K562 (cell line): ENCODE measurements around the gene IL10RB. TPM values are rescaled to one million over a fixed set of nuclear protein-coding genes. Genes with fewer than 3 reads are reported as not detected.

Source experiments
- GABPB1 ChIP-seq: sonication (generic); formaldehyde crosslinking; IDR thresholded peaks from 2 replicates; pipeline ENCODE4 v1.8.0; 2022; ENCODE audit warnings: mild to moderate bottlenecking, missing genetic modification reagents
- IRF9 ChIP-seq: fragments of 450-650 bp; IDR thresholded peaks from 2 replicates; pipeline ENCODE4 v1.6.1; 2016; ENCODE audit warnings: missing biosample characterization, missing genetic modification characterization
- MXI1 ChIP-seq: IDR thresholded peaks from 2 replicates; pipeline ENCODE4 v1.6.1; 2011; ENCODE audit warnings: low read depth, mild to moderate bottlenecking, improper control_type of control experiment, low read length
- NR4A1 ChIP-seq, 2 experiments: fragments of 250-450 bp in 1 of 2; fragments of 450-650 bp in 1 of 2; sonication (Bioruptor Pico) in 1 of 2; IDR thresholded peaks; 2 replicates each; pipeline versions ENCODE4 v1.4.0 to v1.6.1; 2016 to 2020; ENCODE audit warnings: mild to moderate bottlenecking in 2 of 2, missing compliant biosample characterization in 1 of 2, missing genetic modification characterization in 1 of 2, moderate library complexity in 1 of 2
- OTX1 ChIP-seq: fragments of 450-650 bp; formaldehyde crosslinking; IDR thresholded peaks from 2 replicates; pipeline ENCODE4 v1.4.0; 2022; ENCODE audit warnings: mild to moderate bottlenecking
- PRDM10 ChIP-seq: fragments of 450-650 bp; IDR thresholded peaks from 2 replicates; pipeline ENCODE4 v1.6.1; 2018; ENCODE audit not compliant: partially characterized antibody
- ZBTB49 ChIP-seq: sonication (generic); formaldehyde crosslinking; IDR thresholded peaks from 2 replicates; pipeline ENCODE4 v1.8.0; 2022; ENCODE audit warnings: missing genetic modification reagents, mild to moderate bottlenecking, borderline replicate concordance
- ZNF347 ChIP-seq: fragments of 450-650 bp; formaldehyde crosslinking; IDR thresholded peaks from 2 replicates; pipeline ENCODE4 v1.4.0; 2020; ENCODE audit warnings: low read depth, mild to moderate bottlenecking, moderate library complexity
- ZNF740 ChIP-seq, 3 experiments: fragments of 200-800 bp in 1 of 3; sonication (Bioruptor generic) in 1 of 3; sonication (generic) in 1 of 3; formaldehyde crosslinking in 1 of 3; IDR thresholded peaks; 2 replicates each; pipeline versions ENCODE4 v1.6.1 to v1.8.0; 2016 to 2022; ENCODE audit warnings: mild to moderate bottlenecking in 2 of 3, missing compliant biosample characterization in 2 of 3, missing genetic modification characterization in 2 of 3, missing genetic modification reagents in 1 of 3
- polyA plus RNA-seq, 8 experiments: library from polyadenylated mRNA; depleted of rRNA in 4 of 8; stranded (reverse) in 5 of 8; unstranded in 3 of 8; fragments of >200 nt; fragmentation: Nextera tagmentation in 2 of 8; fragmentation: Illumina TruSeq in 1 of 8; extraction: Ambion mirVana in 2 of 8; extraction: Trizol in 1 of 8; gene quantifications; 2 replicates each; pipeline versions ENCODE4 v1.2.1 to v1.2.3, GENCODE V29; 2011 to 2014; ENCODE audit warnings: inconsistent platforms in 1 of 8, missing spikeins in 1 of 8
- total RNA-seq, 7 experiments: library from RNA; depleted of rRNA in 6 of 7; stranded (reverse); fragments of >200 nt in 6 of 7; fragmentation: Illumina TruSeq in 2 of 7; extraction: Trizol in 2 of 7; gene quantifications; 2 replicates each; pipeline versions ENCODE4 v1.2.1 to v1.2.3, GENCODE V29; 2011 to 2021; ENCODE audit warnings: low replicate concordance in 1 of 7
- TF ChIP-seq, protein P1 (sequence below): fragments of 450-650 bp; formaldehyde crosslinking; IDR thresholded peaks from 2 replicates; pipeline ENCODE4 v1.4.0; 2022; ENCODE audit warnings: missing genetic modification characterization
- TF ChIP-seq, protein P2 (sequence below): sonication (generic); formaldehyde crosslinking; IDR thresholded peaks from 2 replicates; pipeline ENCODE4 v1.4.0; 2020; ENCODE audit warnings: mild to moderate bottlenecking, missing genetic modification reagents

IL10RB gene
- total and polyA plus RNA-seq, 9 of the 15 experiments (the other 6 are each of a cell fraction or from before 2014, with no cell fraction given): 10.9 to 33.8 (median 23.0) TPM

DNA sequence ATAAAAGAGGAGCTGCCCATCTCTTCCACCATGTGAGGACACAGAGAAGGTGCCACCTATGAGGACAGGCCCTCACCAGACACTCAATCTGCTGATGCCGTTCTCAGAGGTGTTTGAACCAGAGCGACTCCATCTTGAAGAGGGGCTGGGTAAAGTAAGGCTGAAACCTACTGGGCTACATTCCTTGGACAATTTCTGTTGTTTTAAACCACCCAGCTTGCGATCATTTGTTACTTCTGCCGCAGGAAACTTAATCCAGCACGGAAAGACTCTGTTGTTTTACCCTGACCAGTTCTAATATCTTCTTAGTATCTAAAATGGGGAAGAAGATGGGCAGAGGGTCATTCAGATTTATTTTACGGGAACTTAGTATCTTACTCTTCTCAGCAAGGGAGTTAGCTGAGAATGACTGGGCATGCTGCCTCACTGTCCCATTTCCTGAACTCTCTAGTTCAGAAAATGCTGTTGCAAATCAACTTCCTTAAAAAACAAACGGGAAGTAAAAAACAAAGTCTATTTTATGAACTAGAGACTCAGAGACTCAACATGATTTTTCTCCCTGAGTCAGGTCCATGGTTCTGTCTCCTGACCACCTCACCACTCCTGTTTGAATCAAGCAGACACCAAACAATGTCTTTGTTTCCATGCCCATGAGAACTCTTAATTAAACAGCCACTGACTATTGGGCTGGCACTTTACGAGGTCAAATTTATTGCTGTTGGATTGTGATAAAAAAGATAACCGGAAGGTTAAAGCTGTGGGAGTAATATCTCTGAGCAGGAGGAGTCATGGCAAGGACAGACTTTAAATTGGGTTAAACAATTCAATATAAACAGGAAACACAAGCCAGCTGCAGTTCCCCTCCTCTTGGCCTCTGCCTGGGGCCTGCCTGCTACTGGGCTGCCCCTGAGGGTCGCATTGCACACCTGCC lies 34.8 kb downstream of the IL10RB start (continued):
- TF ChIP-seq, protein P1, sequence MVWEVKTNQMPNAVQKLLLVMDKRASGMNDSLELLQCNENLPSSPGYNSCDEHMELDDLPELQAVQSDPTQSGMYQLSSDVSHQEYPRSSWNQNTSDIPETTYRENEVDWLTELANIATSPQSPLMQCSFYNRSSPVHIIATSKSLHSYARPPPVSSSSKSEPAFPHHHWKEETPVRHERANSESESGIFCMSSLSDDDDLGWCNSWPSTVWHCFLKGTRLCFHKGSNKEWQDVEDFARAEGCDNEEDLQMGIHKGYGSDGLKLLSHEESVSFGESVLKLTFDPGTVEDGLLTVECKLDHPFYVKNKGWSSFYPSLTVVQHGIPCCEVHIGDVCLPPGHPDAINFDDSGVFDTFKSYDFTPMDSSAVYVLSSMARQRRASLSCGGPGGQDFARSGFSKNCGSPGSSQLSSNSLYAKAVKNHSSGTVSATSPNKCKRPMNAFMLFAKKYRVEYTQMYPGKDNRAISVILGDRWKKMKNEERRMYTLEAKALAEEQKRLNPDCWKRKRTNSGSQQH (CRISPR knock-in tag): no peak; the same call in 1 of the 2 replicates
- TF ChIP-seq, protein P2, sequence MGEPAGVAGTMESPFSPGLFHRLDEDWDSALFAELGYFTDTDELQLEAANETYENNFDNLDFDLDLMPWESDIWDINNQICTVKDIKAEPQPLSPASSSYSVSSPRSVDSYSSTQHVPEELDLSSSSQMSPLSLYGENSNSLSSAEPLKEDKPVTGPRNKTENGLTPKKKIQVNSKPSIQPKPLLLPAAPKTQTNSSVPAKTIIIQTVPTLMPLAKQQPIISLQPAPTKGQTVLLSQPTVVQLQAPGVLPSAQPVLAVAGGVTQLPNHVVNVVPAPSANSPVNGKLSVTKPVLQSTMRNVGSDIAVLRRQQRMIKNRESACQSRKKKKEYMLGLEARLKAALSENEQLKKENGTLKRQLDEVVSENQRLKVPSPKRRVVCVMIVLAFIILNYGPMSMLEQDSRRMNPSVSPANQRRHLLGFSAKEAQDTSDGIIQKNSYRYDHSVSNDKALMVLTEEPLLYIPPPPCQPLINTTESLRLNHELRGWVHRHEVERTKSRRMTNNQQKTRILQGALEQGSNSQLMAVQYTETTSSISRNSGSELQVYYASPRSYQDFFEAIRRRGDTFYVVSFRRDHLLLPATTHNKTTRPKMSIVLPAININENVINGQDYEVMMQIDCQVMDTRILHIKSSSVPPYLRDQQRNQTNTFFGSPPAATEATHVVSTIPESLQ (CRISPR knock-in tag): no peak
- TF ChIP-seq OTX1 (CRISPR knock-in tag) (peak; percentile 53; the same call in 1 of the 2 replicates), GABPB1 (peak; percentile 33; the same call in 1 of the 2 replicates), NR4A1 (CRISPR knock-in tag; IDR thresholded peaks at IDR 0.05) (peak; percentile 97), NR4A1 (tag; IDR thresholded peaks at IDR 0.05) (peak; percentile 98), IRF9 (peak; percentile 87), ZNF740 (CRISPR knock-in tag; IDR thresholded peaks at IDR 0.05) (no peak), ZNF740 (tag; IDR thresholded peaks at IDR 0.05) (peak in 1 of 2 experiments; percentile 96; a peak in 2 of 4 replicates), ZNF347 (CRISPR knock-in tag) (0 out of 2 replicates have a peak, but pooled peaks have one; percentile 64), ZBTB49 (CRISPR knock-in tag) (no peak), PRDM10 (no peak), MXI1 (no peak)
